ENCODE results near the gene CTBP2. TPM values are rescaled to one million over a fixed set of nuclear protein-coding genes. Genes with fewer than 3 reads are reported as not detected.

Gene CTBP2
- total RNA-seq, 6 experiments from 2014 or later = 3.2 to 8.2 (median 5.4) TPM

- 83% methylated on average over 7 of the region's 8 CpGs for WGBS (ENCODE audit: insufficient coverage, low coverage, low lambda C conversion rate, missing lambda C conversion rate)
- no peaks in the 10 kb centered on the region for H3K4me1 ChIP-seq
- TF ChIP-seq POLR2A (IDR thresholded peaks at IDR 0.05) (no peak), CTCF (IDR thresholded peaks at IDR 0.05) (no peak)
- no peaks in the 10 kb centered on the region for H3K36me3 ChIP-seq
- intact Hi-C loops (cut with DNase I) = no loop called here
- H3K27me3 ChIP-seq = no peaks in the 10 kb centered on the region
- H3K27ac ChIP-seq = no peak overlapping the region
- H3K9me3 ChIP-seq = no peaks in the 10 kb centered on the region
- DNase-seq (no peak), ATAC-seq (no peak)
- no peak overlapping the region for H3K4me3 ChIP-seq
These were observed 37.8 kb downstream of the CTBP2 start for GRCh38 chr10:125122566-125122965.

GRCh38 chr10:125121003-125121402 is 39.4 kb downstream of the CTBP2 start:
- DNase-seq (no peak), ATAC-seq (no peak)
- Histone ChIP-seq H3K27me3 (no peaks in the 10 kb centered on the region), H3K27ac (no peak overlapping the region), H3K4me1 (no peaks in the 10 kb centered on the region), H3K4me3 (no peak overlapping the region), H3K9me3 (no peaks in the 10 kb centered on the region), H3K36me3 (no peaks in the 10 kb centered on the region)
- intact Hi-C loops (cut with DNase I) = no loop called here
- TF ChIP-seq CTCF (IDR thresholded peaks at IDR 0.05) (no peak), POLR2A (IDR thresholded peaks at IDR 0.05) (no peak)
- WGBS (ENCODE audit: insufficient coverage, low coverage, low lambda C conversion rate, missing lambda C conversion rate) = 93% methylated on average over 5 of the region's 8 CpGs

GRCh38 chr10:125120053-125120710 is 40.2 kb downstream of the CTBP2 start:
- whole genome bisulfite sequencing (ENCODE audit: insufficient coverage, low coverage, low lambda C conversion rate, missing lambda C conversion rate) = 49% methylated on average over 9 of the region's 11 CpGs
- Histone ChIP-seq H3K36me3 (no peaks in the 10 kb centered on the region), H3K27ac (peak overlapping the region in 1 of 3 donors; percentile 3), H3K4me3 (no peak overlapping the region), H3K9me3 (no peaks in the 10 kb centered on the region), H3K4me1 (no peaks in the 10 kb centered on the region), H3K27me3 (no peaks in the 10 kb centered on the region)
- ATAC-seq (peak; percentile 32 to 56 (median 42)), DNase-seq (no peak)
- TF ChIP-seq POLR2A (IDR thresholded peaks at IDR 0.05) (no peak), CTCF (IDR thresholded peaks at IDR 0.05) (no peak)
- intact Hi-C loops (cut with DNase I) = no loop called here

GRCh38 chr10:125118701-125119100 is 41.7 kb downstream of the CTBP2 start:
- 25% methylated on average over 1 of the region's 10 CpGs for WGBS (ENCODE audit: insufficient coverage, low coverage, low lambda C conversion rate, missing lambda C conversion rate)
- no peaks in the 10 kb centered on the region for H3K4me1 ChIP-seq

More at GRCh38 chr10:125118701-125119100, 41.7 kb downstream of the CTBP2 start:
- TF ChIP-seq CTCF (IDR thresholded peaks at IDR 0.05) (no peak), POLR2A (IDR thresholded peaks at IDR 0.05) (no peak)
- DNase-seq (no peak), ATAC-seq (no peak)
- H3K4me3 ChIP-seq = no peak overlapping the region
- H3K27ac ChIP-seq = no peak overlapping the region
- H3K9me3 ChIP-seq = no peaks in the 10 kb centered on the region
- no peaks in the 10 kb centered on the region for H3K36me3 ChIP-seq
- intact Hi-C loops (cut with DNase I) = no loop called here
- no peaks in the 10 kb centered on the region for H3K27me3 ChIP-seq

Measured in right lobe of liver (tissue), 6 donors.